ENCODE data around the gene PRCP. TPM values are rescaled to one million over a fixed set of nuclear protein-coding genes. Genes with fewer than 3 reads are reported as not detected.

Gene PRCP
- total RNA-seq, 1 experiment from 2014 or later: 57.0 TPM

DNA sequence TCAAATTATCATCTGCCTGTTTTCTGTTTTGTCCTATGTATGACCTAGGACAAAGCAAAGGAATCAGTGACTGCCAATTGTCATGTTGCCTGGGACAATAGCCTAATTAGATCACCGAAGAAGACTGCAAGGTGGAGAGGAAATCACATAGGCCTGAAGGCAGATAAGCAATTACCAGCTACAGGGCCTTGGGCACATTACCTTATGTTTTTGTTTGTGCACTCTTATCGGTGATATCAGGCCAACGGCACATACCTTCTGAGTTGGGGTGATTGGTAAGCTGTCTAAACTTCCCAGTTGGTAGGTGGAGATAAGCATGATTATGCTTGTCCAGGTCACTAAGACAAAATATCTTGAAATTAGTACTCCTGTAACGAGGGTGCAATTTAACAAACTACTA lies 108.5 kb downstream of the PRCP start:
- no peak for DNase-seq (ENCODE audit: low read depth, low spot score)
- H3K27ac ChIP-seq (ENCODE audit: low read length): no peak overlapping the region
- no peaks in the 10 kb centered on the region for H3K36me3 ChIP-seq (ENCODE audit: control insufficient read depth, insufficient read depth, low read length)
- intact Hi-C loops (cut with micrococcal nuclease; ENCODE audit: unreplicated experiment) (no loop called here), in situ Hi-C loops (cut with HindIII; ENCODE audit: low pct_unique_long_range_greater_than_20kb, low sequenced_read_pairs) (no loop called here)
- no TSS peak for BruUV-seq (replicated peaks)
- no peaks in the 10 kb centered on the region for H3K4me1 ChIP-seq (ENCODE audit: control insufficient read depth, insufficient read depth, low read length)
- ATAC-seq: no peak
- H3K9me3 ChIP-seq (ENCODE audit: control insufficient read depth, insufficient read depth, low read depth, low read length): no peaks in the 10 kb centered on the region
- H3K27me3 ChIP-seq (ENCODE audit: control insufficient read depth, insufficient read depth, low read length): no peaks in the 10 kb centered on the region
- POLR2A ChIA-PET: no interaction called here
- H3K4me3 ChIP-seq (ENCODE audit: low read depth in 2 of 2, low read length in 2 of 2): no peak overlapping the region
- CTCF ChIA-PET: no interaction called here
- TF ChIP-seq, protein P1, sequence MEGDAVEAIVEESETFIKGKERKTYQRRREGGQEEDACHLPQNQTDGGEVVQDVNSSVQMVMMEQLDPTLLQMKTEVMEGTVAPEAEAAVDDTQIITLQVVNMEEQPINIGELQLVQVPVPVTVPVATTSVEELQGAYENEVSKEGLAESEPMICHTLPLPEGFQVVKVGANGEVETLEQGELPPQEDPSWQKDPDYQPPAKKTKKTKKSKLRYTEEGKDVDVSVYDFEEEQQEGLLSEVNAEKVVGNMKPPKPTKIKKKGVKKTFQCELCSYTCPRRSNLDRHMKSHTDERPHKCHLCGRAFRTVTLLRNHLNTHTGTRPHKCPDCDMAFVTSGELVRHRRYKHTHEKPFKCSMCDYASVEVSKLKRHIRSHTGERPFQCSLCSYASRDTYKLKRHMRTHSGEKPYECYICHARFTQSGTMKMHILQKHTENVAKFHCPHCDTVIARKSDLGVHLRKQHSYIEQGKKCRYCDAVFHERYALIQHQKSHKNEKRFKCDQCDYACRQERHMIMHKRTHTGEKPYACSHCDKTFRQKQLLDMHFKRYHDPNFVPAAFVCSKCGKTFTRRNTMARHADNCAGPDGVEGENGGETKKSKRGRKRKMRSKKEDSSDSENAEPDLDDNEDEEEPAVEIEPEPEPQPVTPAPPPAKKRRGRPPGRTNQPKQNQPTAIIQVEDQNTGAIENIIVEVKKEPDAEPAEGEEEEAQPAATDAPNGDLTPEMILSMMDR (IDR thresholded peaks at IDR 0.05): no peak
- TF ChIP-seq POLR2AphosphoS5 (IDR thresholded peaks at IDR 0.05; ENCODE audit: low read depth, low read length): no peak
- no peak for TF ChIP-seq SIN3A (IDR thresholded peaks at IDR 0.05; ENCODE audit: borderline replicate concordance, insufficient read depth, low read depth, low read length)
- no peak for TF ChIP-seq TCF7L2 (IDR thresholded peaks at IDR 0.05; ENCODE audit: low read depth, low read length)
- TF ChIP-seq, protein P2, sequence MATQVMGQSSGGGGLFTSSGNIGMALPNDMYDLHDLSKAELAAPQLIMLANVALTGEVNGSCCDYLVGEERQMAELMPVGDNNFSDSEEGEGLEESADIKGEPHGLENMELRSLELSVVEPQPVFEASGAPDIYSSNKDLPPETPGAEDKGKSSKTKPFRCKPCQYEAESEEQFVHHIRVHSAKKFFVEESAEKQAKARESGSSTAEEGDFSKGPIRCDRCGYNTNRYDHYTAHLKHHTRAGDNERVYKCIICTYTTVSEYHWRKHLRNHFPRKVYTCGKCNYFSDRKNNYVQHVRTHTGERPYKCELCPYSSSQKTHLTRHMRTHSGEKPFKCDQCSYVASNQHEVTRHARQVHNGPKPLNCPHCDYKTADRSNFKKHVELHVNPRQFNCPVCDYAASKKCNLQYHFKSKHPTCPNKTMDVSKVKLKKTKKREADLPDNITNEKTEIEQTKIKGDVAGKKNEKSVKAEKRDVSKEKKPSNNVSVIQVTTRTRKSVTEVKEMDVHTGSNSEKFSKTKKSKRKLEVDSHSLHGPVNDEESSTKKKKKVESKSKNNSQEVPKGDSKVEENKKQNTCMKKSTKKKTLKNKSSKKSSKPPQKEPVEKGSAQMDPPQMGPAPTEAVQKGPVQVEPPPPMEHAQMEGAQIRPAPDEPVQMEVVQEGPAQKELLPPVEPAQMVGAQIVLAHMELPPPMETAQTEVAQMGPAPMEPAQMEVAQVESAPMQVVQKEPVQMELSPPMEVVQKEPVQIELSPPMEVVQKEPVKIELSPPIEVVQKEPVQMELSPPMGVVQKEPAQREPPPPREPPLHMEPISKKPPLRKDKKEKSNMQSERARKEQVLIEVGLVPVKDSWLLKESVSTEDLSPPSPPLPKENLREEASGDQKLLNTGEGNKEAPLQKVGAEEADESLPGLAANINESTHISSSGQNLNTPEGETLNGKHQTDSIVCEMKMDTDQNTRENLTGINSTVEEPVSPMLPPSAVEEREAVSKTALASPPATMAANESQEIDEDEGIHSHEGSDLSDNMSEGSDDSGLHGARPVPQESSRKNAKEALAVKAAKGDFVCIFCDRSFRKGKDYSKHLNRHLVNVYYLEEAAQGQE (IDR thresholded peaks at IDR 0.05; ENCODE audit: insufficient read depth in 1 of 2, low read depth in 2 of 2, low read length in 1 of 2): no peak

DNA sequence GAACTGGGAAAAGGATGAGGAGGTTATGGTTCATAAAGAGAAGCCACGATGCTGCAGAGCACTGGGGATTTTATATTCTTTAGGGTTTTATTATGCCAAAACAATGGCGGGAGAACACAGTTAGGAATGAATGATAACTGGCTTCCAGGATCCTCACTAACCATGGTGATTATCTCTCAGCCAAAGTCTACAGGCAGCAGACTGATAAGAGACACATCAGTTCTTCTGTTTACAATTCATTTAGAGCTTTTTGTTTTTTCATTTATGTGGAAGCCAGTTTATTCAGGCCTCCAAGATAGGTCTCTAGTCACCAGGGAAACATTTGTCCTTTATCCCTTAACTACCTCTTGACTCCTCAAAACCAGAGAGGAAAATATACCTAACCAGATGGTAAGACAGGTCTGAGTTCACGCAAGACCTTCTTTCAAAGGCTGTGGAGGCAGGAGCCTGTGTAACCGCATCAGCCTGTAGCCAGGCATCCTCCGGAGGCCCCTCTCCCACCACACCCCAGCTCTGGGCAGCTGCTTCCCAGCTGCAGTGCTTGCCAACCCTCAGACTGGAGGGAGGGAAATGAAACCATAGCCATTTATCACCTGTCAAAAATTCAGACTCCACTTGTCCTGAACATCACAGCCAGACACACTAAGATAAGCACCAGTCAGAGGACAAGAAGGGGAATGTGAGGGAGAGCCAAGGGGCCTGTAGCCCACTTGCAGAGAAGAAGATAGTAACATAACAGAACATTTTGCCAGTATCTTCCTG lies 109.3 kb downstream of the PRCP start:
- POLR2A ChIA-PET: no interaction called here
- no TSS peak for BruUV-seq (replicated peaks)
- Histone ChIP-seq H3K27ac (ENCODE audit: low read length) (no peak overlapping the region), H3K9me3 (ENCODE audit: control insufficient read depth, insufficient read depth, low read depth, low read length) (no peaks in the 10 kb centered on the region), H3K36me3 (ENCODE audit: control insufficient read depth, insufficient read depth, low read length) (no peaks in the 10 kb centered on the region), H3K4me3 (ENCODE audit: low read depth in 2 of 2, low read length in 2 of 2) (no peak overlapping the region), H3K27me3 (ENCODE audit: control insufficient read depth, insufficient read depth, low read length) (no peaks in the 10 kb centered on the region), H3K4me1 (ENCODE audit: control insufficient read depth, insufficient read depth, low read length) (no peaks in the 10 kb centered on the region)
- DNase-seq (ENCODE audit: low read depth, low spot score) (no peak), ATAC-seq (no peak)
- in situ Hi-C loops (cut with HindIII; ENCODE audit: low pct_unique_long_range_greater_than_20kb, low sequenced_read_pairs): no loop called here
- TF ChIP-seq TCF7L2 (IDR thresholded peaks at IDR 0.05; ENCODE audit: low read depth, low read length): no peak
- CTCF ChIA-PET: no interaction called here
- intact Hi-C loops (cut with micrococcal nuclease; ENCODE audit: unreplicated experiment): no loop called here

DNA sequence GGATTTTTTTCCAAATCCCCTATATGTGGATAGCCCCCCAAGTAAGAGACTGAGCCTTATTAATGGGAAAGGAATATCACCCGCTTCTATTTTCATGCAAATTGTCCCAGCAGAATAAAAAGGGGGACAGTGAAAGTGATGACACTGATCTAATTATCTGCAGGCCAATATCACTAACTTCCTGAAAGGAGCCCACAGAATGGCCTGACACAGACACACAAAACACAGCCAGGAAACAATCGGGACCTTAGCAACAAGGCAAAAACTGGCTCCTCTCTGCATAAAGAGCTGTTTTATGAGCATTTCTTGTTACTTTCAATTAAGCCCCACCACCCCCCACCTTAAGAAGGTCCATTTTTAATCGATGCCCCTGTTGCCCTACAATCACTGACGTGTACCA lies 112.2 kb downstream of the PRCP start:
- DNase-seq (ENCODE audit: low read depth, low spot score) (no peak), ATAC-seq (no peak)
- CTCF ChIA-PET: no interaction called here
- no peaks in the 10 kb centered on the region for H3K9me3 ChIP-seq (ENCODE audit: control insufficient read depth, insufficient read depth, low read depth, low read length)
- in situ Hi-C loops (cut with HindIII; ENCODE audit: low pct_unique_long_range_greater_than_20kb, low sequenced_read_pairs): no loop called here
- TF ChIP-seq SIN3A (IDR thresholded peaks at IDR 0.05; ENCODE audit: borderline replicate concordance, insufficient read depth, low read depth, low read length) (no peak), POLR2AphosphoS5 (IDR thresholded peaks at IDR 0.05; ENCODE audit: low read depth, low read length) (no peak), TCF7L2 (IDR thresholded peaks at IDR 0.05; ENCODE audit: low read depth, low read length) (no peak)
- TF ChIP-seq, protein P1 (IDR thresholded peaks at IDR 0.05): no peak
- TF ChIP-seq, protein P2 (IDR thresholded peaks at IDR 0.05; ENCODE audit: insufficient read depth in 1 of 2, low read depth in 2 of 2, low read length in 1 of 2): no peak
- H3K36me3 ChIP-seq (ENCODE audit: control insufficient read depth, insufficient read depth, low read length): no peaks in the 10 kb centered on the region
- no peak overlapping the region for H3K27ac ChIP-seq (ENCODE audit: low read length)
- intact Hi-C loops (cut with micrococcal nuclease; ENCODE audit: unreplicated experiment): no loop called here
- H3K4me1 ChIP-seq (ENCODE audit: control insufficient read depth, insufficient read depth, low read length): no peaks in the 10 kb centered on the region
- POLR2A ChIA-PET: no interaction called here
- no TSS peak for BruUV-seq (replicated peaks)
- H3K27me3 ChIP-seq (ENCODE audit: control insufficient read depth, insufficient read depth, low read length): no peaks in the 10 kb centered on the region
- no peak overlapping the region for H3K4me3 ChIP-seq (ENCODE audit: low read depth in 2 of 2, low read length in 2 of 2)
